HG03575 (cell line): ENCODE data around the gene HOXD10.

Experiments used
- ATAC-seq: cut with Tn5 transposase; IDR thresholded peaks from one replicate; pipeline ENCODE4 v1.9.1; 2021; ENCODE audit not compliant: unreplicated experiment, insufficient number of reproducible peaks, low FRiP score; ENCODE audit errors: extremely low read depth

HOXD10 gene

GRCh38 chr2:176093145-176093897, 23.3 kb upstream of the HOXD10 start:
- ATAC-seq = no peak

- ATAC-seq = no peak
Observed at GRCh38 chr2:176093898-176094249, 22.7 kb upstream of the HOXD10 start.

- no peak for ATAC-seq
Observed at GRCh38 chr2:176094349-176094748, 22.2 kb upstream of the HOXD10 start.

GRCh38 chr2:176095421-176095820, 21.2 kb upstream of the HOXD10 start:
- no peak for ATAC-seq

- no peak for ATAC-seq
Observed at GRCh38 chr2:176096243-176096985, 20.2 kb upstream of the HOXD10 start.

- ATAC-seq = no peak
Observed at GRCh38 chr2:176096986-176097819, 19.4 kb upstream of the HOXD10 start.

GRCh38 chr2:176097820-176098365, 18.7 kb upstream of the HOXD10 start:
- ATAC-seq = no peak

GRCh38 chr2:176098366-176099158, 18.0 kb upstream of the HOXD10 start:
- ATAC-seq = no peak

GRCh38 chr2:176099159-176099727, 17.3 kb upstream of the HOXD10 start:
- no peak for ATAC-seq

GRCh38 chr2:176099728-176100546, 16.6 kb upstream of the HOXD10 start, which contains the start of gene HOXD12:
TSS of gene HOXD12 (plus strand) at chr2:176099795. CDS start at chr2:176099802, 7 bp downstream.
- ATAC-seq = no peak

- no peak for ATAC-seq
Observed at GRCh38 chr2:176100547-176101140, 15.9 kb upstream of the HOXD10 start.

GRCh38 chr2:176101216-176101830, 15.3 kb upstream of the HOXD10 start:
- no peak for ATAC-seq

- no peak for ATAC-seq
Observed at GRCh38 chr2:176101842-176102241, 14.7 kb upstream of the HOXD10 start.

GRCh38 chr2:176102309-176102866, 14.2 kb upstream of the HOXD10 start:
- ATAC-seq = no peak

- no peak for ATAC-seq
Observed at GRCh38 chr2:176103194-176103593, 13.4 kb upstream of the HOXD10 start.

- ATAC-seq = no peak
Observed at GRCh38 chr2:176103742-176104315, 12.7 kb upstream of the HOXD10 start.
